T-helper 2 cell treated with Interferon-gamma antibody and Interleukin-4, amounts not matched to agents 5 μg/mL and 100 μg/mL, for 36 hours (primary cell): Measurements from ENCODE around the gene IRGM.
"Not testable (repeated sequence)": the region's sequence is repeated elsewhere in the genome, so short reads cannot be mapped to it uniquely, and the experiment has no call there.

Source experiments
- DNase-seq: peaks from one replicate; pipeline ENCODE4 v3.0.0; 2021; ENCODE audit warnings: low spot score
- H3K27ac Mint-ChIP-seq: one replicate; pipeline ENCODE4 v1.8.0; 2021; ENCODE audit warnings: mild to moderate bottlenecking, mixed read lengths
- H3K27me3 Mint-ChIP-seq: one replicate; pipeline ENCODE4 v1.8.0; 2021; ENCODE audit warnings: low read depth, mixed read lengths
- H3K36me3 Mint-ChIP-seq: one replicate; pipeline ENCODE4 v1.8.0; 2021; ENCODE audit warnings: low read depth, mixed read lengths
- H3K4me1 Mint-ChIP-seq: one replicate; pipeline ENCODE4 v1.8.0; 2021; ENCODE audit warnings: low read depth, mixed read lengths
- H3K4me3 Mint-ChIP-seq: one replicate; pipeline ENCODE4 v1.8.0; 2022; ENCODE audit warnings: mild to moderate bottlenecking, moderate library complexity, mixed read lengths
- H3K9me3 Mint-ChIP-seq: one replicate; pipeline ENCODE4 v1.8.0; 2021; ENCODE audit warnings: mixed read lengths

Gene IRGM

DNA sequence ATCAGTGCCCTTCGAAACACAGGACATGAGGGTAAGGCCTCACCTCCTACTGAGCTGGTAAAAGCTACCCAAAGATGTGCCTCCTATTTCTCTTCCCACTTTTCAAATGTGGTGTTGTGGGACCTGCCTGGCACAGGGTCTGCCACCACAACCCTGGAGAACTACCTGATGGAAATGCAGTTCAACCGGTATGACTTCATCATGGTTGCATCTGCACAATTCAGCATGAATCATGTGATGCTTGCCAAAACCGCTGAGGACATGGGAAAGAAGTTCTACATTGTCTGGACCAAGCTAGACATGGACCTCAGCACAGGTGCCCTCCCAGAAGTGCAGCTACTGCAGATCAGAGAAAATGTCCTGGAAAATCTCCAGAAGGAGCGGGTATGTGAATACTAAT is 1.9 kb downstream of the IRGM start:
- Mint-ChIP-seq H3K27ac (no peak overlapping the region), H3K27me3 (peaks cover 2% of the 10 kb centered on the region), H3K36me3 (peaks cover 3% of the 10 kb centered on the region), H3K4me3 (no peak overlapping the region), H3K9me3 (peaks cover 10% of the 10 kb centered on the region), H3K4me1 (peaks cover 21% of the 10 kb centered on the region)
- DNase-seq, result no peak

DNA sequence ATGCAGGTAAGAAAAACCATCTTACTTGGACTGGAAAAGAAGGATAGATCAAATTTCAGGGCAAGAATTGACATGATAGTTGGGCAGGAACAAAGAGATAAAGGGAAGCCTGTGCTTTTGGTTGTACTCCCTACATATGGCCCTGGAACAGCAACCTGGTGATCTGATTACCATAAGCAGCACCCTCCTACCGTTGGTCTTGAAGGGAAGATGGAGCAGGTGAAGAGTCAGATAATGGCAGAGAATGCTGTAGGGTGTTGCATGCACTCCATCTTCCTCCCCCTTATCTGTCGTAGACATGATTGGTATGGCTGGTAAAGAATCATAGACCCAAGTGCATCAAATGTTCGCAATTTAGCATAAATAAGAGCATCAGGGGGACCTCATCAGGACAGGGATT is 4.7 kb downstream of the IRGM start:
- Mint-ChIP-seq H3K4me3 (no peak overlapping the region), H3K36me3 (no peaks in the 10 kb centered on the region), H3K4me1 (peaks cover 23% of the 10 kb centered on the region), H3K9me3 (peaks cover 13% of the 10 kb centered on the region), H3K27me3 (peaks cover 2% of the 10 kb centered on the region), H3K27ac (no peak overlapping the region)
- DNase-seq, result no peak

DNA sequence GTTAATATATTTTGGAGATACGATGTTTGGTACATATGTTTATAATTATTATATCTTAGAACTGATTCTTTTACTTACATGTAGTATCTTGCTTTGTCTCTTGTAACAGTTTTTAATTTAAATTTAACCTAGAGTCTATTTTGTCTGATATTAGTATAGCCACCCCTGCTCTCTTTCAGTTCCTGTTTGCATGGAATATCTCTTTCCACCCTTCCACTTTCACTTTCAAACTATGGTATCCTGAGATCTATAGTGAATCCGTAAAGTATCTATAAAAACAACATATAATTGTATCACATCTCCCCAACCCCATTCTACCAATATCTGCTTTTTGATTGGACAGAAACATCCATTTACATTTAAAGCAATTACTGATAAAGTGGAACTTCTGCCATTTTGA is 7.2 kb downstream of the IRGM start:
- H3K27me3 Mint-ChIP-seq, result peaks cover 2% of the 10 kb centered on the region
- peak overlapping the region; percentile 7 for H3K4me3 Mint-ChIP-seq
- H3K36me3 Mint-ChIP-seq, result no peaks in the 10 kb centered on the region
- peaks cover 9% of the 10 kb centered on the region for H3K4me1 Mint-ChIP-seq
- H3K9me3 Mint-ChIP-seq, result peaks cover 9% of the 10 kb centered on the region
- no peak for DNase-seq
- no peak overlapping the region for H3K27ac Mint-ChIP-seq

DNA sequence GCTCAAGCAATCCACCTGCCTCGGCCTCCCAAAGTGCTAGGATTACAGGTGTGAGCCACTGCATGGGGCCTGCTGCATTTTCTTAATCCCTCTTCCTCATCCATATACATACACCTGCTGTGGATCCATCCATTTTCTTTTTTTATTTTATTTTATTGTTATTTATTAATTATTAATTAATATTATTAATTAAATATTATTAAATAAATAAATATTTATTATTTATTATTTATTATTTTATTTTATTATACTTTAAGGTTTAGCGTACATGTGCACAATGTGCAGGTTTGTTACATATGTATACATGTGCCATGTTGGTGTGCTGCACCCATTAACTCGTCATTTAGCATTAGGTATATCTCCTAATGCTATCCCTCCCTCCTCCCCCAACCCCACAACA is 10.4 kb downstream of the IRGM start:
- peaks cover 26% of the 10 kb centered on the region for H3K9me3 Mint-ChIP-seq
- H3K4me3 Mint-ChIP-seq, H3K4me1 Mint-ChIP-seq, H3K27me3 Mint-ChIP-seq, H3K27ac Mint-ChIP-seq, DNase-seq, H3K36me3 Mint-ChIP-seq: not testable (repeated sequence)

DNA sequence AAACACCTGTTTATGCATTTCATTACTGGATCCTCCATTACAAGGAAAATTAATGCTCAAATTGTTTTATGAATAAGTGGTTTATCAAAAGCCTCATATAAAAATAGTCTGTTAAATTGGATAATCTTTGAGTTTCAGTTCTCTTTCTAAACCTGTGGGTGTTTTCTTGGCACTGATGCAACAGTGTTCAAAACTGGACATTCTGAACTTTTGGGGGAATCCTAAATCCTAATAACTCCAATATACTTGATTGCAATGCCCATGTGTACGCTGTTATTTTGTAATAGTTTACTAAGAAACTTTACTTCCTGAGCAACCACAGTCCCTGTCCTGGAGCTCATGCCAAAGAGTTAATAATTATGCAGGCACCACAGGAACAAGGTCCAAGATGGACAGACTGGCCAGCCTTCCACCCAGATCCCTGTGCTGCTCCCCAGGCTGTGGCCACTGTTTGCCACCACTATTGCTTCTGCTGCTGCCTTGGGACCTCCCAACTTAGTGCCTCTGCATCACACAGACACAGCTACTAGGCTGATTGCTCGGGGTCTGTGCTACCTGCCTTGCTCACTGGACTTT is 14.0 kb downstream of the IRGM start:
- H3K4me1 Mint-ChIP-seq, result no peaks in the 10 kb centered on the region
- peaks cover 32% of the 10 kb centered on the region for H3K9me3 Mint-ChIP-seq
- no peak overlapping the region for H3K27ac Mint-ChIP-seq
- DNase-seq, result no peak
- no peak overlapping the region for H3K4me3 Mint-ChIP-seq
- no peaks in the 10 kb centered on the region for H3K27me3 Mint-ChIP-seq
- no peaks in the 10 kb centered on the region for H3K36me3 Mint-ChIP-seq

DNA sequence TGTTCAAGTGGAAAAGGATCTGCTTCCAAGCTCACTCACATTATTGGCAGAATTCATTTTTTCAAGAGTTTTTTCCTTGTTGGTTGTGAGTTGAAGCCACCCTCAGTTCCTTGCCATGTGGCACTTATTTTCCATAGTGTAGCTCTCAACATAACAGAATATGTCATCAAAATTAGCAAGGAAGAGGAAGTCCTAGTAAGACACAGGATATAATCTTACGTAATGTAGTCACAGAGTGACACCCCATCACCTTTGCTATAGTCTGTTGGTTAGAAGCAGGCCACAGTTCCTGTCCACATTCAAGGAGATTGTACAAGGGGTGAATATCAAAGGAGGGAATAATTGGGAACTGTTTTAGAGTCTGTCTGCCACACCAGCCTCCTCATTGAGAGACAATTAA is 15.7 kb downstream of the IRGM start:
- Mint-ChIP-seq H3K27ac (no peak overlapping the region), H3K36me3 (no peaks in the 10 kb centered on the region), H3K27me3 (no peaks in the 10 kb centered on the region), H3K4me1 (no peaks in the 10 kb centered on the region), H3K9me3 (peaks cover 29% of the 10 kb centered on the region), H3K4me3 (no peak overlapping the region)
- DNase-seq, result no peak

DNA sequence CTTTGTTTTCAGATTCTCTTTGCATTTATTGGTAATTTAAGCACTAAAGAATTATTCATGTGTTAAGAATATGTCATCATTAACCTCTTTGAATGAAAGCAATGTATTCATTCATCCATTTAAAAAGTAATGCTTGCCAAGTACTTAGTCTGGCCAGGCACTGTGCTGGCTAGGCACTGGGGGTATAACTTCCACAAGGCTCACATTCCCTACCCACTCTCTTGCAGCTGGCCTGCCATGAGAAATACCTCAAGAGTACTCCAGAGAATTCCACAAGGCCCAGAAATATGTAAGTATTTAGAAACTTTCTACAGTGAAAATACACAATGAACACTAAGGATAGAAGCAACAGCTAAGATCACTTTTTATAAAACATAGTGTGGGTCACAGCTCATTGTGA is 33.0 kb downstream of the IRGM start:
- DNase-seq, result no peak
- Mint-ChIP-seq H3K4me3 (no peak overlapping the region), H3K27ac (no peak overlapping the region), H3K4me1 (no peaks in the 10 kb centered on the region), H3K27me3 (no peaks in the 10 kb centered on the region), H3K36me3 (no peaks in the 10 kb centered on the region), H3K9me3 (peaks cover 36% of the 10 kb centered on the region)

DNA sequence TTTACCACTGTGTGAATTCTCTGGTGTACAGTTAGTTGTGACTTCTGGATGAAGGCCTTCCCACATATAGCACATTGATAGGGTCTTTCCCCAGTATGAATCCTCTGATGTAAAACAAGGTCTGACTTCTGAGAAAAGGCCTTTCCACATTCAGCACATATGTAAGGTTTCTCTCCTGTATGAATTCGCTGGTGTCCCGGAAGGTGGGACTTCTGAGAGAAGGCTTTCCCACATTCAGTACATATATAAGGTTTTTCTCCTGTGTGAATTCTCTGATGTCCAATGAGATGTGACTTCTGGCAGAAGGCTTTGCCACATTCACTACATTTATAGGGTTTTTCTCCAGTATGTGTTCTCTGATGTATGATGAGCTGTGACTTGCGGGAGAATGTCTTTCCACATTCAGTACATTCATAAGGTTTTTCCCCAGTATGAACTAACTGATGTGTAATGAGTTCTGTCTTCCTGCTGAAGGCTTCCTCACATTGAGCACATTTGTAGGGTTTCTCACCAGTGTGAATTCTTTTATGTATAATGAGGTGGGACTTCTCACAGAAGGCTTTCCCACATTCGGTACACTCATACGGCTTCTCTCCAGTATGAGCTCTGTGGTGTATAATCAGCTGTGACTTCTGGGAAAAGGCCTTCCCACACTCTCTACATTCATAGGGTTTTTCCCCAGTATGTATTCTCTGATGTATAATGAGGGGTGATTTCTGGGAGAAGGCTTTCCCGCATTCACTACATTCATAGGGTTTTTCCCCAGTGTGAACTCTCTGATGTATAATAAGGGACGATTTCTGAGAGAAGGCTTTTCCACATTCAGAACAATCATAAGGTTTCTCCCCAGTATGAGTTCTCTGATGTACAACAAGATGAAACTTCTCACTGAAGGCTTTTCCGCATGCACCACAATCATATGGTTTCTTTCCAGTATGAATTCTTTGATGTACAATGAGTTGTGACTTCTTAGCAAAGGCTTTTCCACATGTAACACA is 49.4 kb downstream of the IRGM start:
- Mint-ChIP-seq H3K27ac (no peak overlapping the region), H3K9me3 (peaks cover 84% of the 10 kb centered on the region), H3K4me1 (no peaks in the 10 kb centered on the region), H3K4me3 (no peak overlapping the region), H3K27me3 (no peaks in the 10 kb centered on the region), H3K36me3 (peaks cover 1% of the 10 kb centered on the region)
- DNase-seq, result no peak
